HG02678 (cell line): ENCODE results near the gene GNA15.
"Not testable (repeated sequence)": the region's sequence is repeated elsewhere in the genome, so short reads cannot be mapped to it uniquely, and the experiment has no call there.

Source experiments
- ATAC-seq: cut with Tn5 transposase; IDR thresholded peaks from one replicate; pipeline ENCODE4 v1.9.1; 2021; ENCODE audit warnings: mild to moderate bottlenecking, moderate library complexity; ENCODE audit not compliant: unreplicated experiment

The GNA15 gene

DNA sequence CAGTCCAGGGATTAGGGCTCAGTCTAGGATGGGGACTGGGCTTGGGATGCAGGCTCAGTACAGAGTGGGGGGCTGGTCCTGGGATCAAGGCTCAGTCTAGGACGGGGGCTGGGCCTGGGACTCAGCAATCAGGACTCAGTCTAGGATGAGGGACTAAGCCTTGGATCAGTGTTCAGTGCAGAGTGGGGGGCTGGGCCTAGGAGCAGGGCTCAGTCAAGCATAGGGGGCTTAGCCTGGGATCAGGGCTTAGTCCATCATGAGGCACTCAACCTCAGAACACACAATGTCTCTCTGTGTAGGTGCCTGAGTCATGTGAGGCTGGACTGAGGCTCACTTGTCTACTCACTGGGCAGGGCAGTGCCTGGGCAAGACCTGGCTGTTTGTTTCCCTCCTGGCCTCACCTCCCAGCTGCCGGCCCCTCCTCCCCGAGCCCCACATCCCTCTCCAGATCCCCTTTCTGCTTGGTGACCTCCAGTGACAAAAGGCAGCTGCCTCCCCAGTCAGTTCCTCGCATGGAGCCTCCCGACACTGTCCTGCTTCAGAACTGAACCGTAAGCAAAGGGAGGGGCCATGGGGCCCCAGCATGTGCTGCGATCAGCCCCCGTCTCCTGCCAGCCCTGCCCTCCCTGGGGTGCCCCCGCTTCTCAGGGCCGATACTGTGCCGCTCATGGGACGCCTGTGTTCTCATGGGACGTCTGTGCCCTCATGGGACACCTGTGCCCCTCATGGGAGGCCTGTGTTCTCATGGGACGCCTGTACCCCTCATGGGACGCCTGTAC, 36.2 kb downstream of the GNA15 start:
- ATAC-seq = no peak

- ATAC-seq = not testable (repeated sequence)
These were observed 36.8 kb downstream of the GNA15 start for GRCh38 chr19:3172673-3173000.

GRCh38 chr19:3175781-3176714, 40.2 kb downstream of the GNA15 start:
- ATAC-seq = no peak

DNA sequence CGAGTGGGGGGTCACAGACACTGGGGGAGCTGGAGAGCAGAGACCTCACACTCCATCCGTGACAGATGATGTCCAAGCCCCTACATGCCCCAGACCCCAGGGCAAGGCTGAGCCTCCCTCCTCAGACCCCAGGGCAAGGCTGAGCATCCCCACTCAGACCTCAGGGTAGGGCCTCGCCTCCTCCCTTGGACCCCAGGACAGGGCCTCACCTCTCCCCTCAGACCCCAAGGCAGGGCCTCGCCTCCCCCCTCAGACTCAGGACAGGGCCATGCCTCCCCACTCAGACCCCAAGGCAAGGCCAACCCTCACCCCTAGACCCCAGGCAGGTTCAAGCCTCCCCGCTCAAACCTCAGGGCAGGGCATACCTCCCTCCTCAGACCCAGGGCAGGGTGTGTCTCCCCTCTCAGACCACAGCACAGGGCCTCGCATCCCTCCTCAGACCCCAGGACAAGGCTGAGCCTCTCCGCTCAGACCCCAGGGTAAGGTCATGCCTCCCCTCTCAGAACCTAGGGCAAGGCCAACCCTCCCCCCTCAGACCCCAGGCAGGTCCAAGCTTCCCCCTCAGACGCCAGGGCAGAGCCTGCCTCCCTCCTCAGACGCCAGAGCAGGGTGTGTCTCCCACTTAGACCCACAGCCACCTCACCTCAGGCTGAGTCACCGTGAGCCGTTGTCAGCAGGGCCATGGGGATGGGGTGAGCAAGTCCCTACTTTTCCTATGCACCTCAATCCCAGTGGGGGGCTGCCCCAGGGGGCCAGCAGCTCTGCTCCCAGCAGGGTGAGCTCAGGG, 41.1 kb downstream of the GNA15 start:
- ATAC-seq = no peak

- peak; percentile 49 for ATAC-seq
These were observed 42.6 kb downstream of the GNA15 start, which contains the start of gene S1PR4 for GRCh38 chr19:3178377-3178972. TSS of gene S1PR4 (plus strand) at chr19:3178769. CDS start at chr19:3178793, 24 bp downstream.

DNA sequence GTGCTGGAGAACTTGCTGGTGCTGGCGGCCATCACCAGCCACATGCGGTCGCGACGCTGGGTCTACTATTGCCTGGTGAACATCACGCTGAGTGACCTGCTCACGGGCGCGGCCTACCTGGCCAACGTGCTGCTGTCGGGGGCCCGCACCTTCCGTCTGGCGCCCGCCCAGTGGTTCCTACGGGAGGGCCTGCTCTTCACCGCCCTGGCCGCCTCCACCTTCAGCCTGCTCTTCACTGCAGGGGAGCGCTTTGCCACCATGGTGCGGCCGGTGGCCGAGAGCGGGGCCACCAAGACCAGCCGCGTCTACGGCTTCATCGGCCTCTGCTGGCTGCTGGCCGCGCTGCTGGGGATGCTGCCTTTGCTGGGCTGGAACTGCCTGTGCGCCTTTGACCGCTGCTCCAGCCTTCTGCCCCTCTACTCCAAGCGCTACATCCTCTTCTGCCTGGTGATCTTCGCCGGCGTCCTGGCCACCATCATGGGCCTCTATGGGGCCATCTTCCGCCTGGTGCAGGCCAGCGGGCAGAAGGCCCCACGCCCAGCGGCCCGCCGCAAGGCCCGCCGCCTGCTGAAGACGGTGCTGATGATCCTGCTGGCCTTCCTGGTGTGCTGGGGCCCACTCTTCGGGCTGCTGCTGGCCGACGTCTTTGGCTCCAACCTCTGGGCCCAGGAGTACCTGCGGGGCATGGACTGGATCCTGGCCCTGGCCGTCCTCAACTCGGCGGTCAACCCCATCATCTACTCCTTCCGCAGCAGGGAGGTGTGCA, 43.3 kb downstream of the GNA15 start:
- peak; percentile 14 for ATAC-seq

DNA sequence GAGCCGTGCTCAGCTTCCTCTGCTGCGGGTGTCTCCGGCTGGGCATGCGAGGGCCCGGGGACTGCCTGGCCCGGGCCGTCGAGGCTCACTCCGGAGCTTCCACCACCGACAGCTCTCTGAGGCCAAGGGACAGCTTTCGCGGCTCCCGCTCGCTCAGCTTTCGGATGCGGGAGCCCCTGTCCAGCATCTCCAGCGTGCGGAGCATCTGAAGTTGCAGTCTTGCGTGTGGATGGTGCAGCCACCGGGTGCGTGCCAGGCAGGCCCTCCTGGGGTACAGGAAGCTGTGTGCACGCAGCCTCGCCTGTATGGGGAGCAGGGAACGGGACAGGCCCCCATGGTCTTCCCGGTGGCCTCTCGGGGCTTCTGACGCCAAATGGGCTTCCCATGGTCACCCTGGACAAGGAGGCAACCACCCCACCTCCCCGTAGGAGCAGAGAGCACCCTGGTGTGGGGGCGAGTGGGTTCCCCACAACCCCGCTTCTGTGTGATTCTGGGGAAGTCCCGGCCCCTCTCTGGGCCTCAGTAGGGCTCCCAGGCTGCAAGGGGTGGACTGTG, 44.0 kb downstream of the GNA15 start:
- no peak for ATAC-seq

GRCh38 chr19:3183721-3184641, 48.1 kb downstream of the GNA15 start:
- ATAC-seq = no peak

DNA sequence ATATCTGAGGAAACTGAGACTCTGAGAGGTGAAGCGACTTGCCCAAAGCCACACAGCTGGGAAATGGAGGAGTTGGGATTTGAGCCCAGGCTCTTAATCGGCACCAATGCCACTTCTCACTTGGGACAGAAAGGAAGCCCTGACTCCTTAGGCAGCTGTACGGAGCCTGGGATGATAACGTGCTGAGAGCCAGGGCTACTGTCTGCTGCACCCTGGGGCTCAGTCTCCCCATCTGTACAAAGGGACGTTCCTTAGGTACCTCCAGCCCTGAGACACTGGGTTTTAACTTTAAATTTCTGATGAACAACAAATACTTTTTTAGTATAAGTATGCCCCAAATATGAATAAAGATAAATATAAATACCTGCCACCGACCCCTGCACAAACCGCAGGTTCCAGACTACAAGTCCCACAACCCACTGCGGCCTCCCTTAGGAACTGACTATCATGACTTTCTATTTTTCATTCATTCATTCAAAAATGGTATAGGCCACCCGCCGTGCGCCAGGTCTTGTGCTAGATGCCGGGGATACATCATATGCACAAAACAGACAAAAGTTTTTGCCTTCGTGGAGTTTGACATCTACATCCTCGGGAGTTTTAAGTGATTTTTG, 49.1 kb downstream of the GNA15 start:
- peak; percentile 21 for ATAC-seq

GRCh38 chr19:3185461-3186159, 49.8 kb downstream of the GNA15 start, which contains the start of gene NCLN:
TSS of gene NCLN (plus strand) at chr19:3185930. CDS start at chr19:3186031, 101 bp downstream.
- peak; percentile 73 for ATAC-seq

- ATAC-seq = peak; percentile 3
These were observed 50.4 kb downstream of the GNA15 start for GRCh38 chr19:3186160-3186688.

- no peak for ATAC-seq
These were observed 51.2 kb downstream of the GNA15 start for GRCh38 chr19:3186891-3187661.

- ATAC-seq = no peak
These were observed 52.1 kb downstream of the GNA15 start for GRCh38 chr19:3187662-3188511.

- no peak for ATAC-seq
These were observed 53.1 kb downstream of the GNA15 start for GRCh38 chr19:3188627-3189596.
